GM10248 (cell line): ENCODE results near the gene MAP4K2.
A peak's percentile ranks its signal among the peaks of the same experiment; 100 is the strongest.

Experiments used
- CTCF ChIA-PET: fragments of 300-600 bp; sonication (Branson Sonifier 250); formaldehyde crosslinking; extraction: SDS; loops from one replicate; lab custom pipeline; 2021; ENCODE audit warnings: antibody characterized with exemption; lab: Yijun Ruan, JAX
- POLR2A ChIA-PET: fragments of 350-650 bp; sonication (Branson Sonifier 250); formaldehyde crosslinking; extraction: SDS; loops from one replicate; lab custom pipeline; 2020; ENCODE audit warnings: antibody characterized with exemption; lab: Yijun Ruan, JAX
- DNase-seq: peaks from one replicate; pipeline ENCODE4 v3.0.0; 2012; ENCODE audit errors: extremely low spot score
- CTCF ChIP-seq: IDR thresholded peaks from 2 replicates; pipeline ENCODE4 v1.5.1; 2012; ENCODE audit warnings: mild to moderate bottlenecking, low read depth; ENCODE audit errors: extremely low read depth, missing control alignments, control extremely low read depth

The MAP4K2 gene

GRCh38 chr11:64745521-64746328, 57.3 kb downstream of the MAP4K2 start:
- no peak for TF ChIP-seq CTCF
- ChIA-PET POLR2A (interaction anchor here (1.0 to 1.1 kb wide), 2 partner anchors 12 to 15 kb away, joined by 3 read pairs; no protein-coding TSS in a partner anchor), CTCF (interaction anchor here (1.6 to 5.2 kb wide), 2 partner anchors 26 to 56 kb away, joined by 7 to 50 read pairs; no protein-coding TSS in a partner anchor)
- DNase-seq: peak; percentile 80

GRCh38 chr11:64745189-64745520, 57.9 kb downstream of the MAP4K2 start:
- TF ChIP-seq CTCF: no peak
- CTCF ChIA-PET: interaction anchor here (1.0 to 5.2 kb wide), 4 partner anchors 10 to 55 kb away, joined by 3 to 50 read pairs (median 6); no protein-coding TSS in a partner anchor
- POLR2A ChIA-PET: interaction anchor here (1.0 to 1.1 kb wide), 2 partner anchors 13 to 16 kb away, joined by 3 read pairs; no protein-coding TSS in a partner anchor
- DNase-seq: peak; percentile 74

- peak; percentile 52 for DNase-seq
- TF ChIP-seq CTCF: no peak
- CTCF ChIA-PET: interaction anchor here (0.7 to 5.2 kb wide), 14 partner anchors 8 to 388 kb away, joined by 3 to 50 read pairs (median 4); no protein-coding TSS in a partner anchor
- POLR2A ChIA-PET: interaction anchor here (0.6 to 1.0 kb wide), 2 partner anchors 13 to 30 kb away, joined by 3 read pairs; no protein-coding TSS in a partner anchor
Observed at GRCh38 chr11:64744544-64745188, 58.3 kb downstream of the MAP4K2 start.

- POLR2A ChIA-PET: interaction anchor here (0.6 kb wide), 1 partner anchor 31 kb away, joined by 3 read pairs; no protein-coding TSS in a partner anchor
- CTCF ChIA-PET: interaction anchor here (0.7 to 5.2 kb wide), 19 partner anchors 8 to 412 kb away, joined by 3 to 50 read pairs (median 4); no protein-coding TSS in a partner anchor
- peak; percentile 76 for DNase-seq
- peak; percentile 94 for TF ChIP-seq CTCF
Observed at GRCh38 chr11:64743591-64744543, 59.1 kb downstream of the MAP4K2 start, which contains the start of gene RASGRP2. RASGRP2 (minus strand) TSS chr11:64744142; CDS start chr11:64742866, 1,276 bp downstream.

GRCh38 chr11:64742889-64743590, 60.0 kb downstream of the MAP4K2 start:
- TF ChIP-seq CTCF: peak; percentile 74
- DNase-seq: peak; percentile 92
- POLR2A ChIA-PET: no interaction called here
- CTCF ChIA-PET: interaction anchor here (1.0 to 5.2 kb wide), 21 partner anchors 9 to 411 kb away, joined by 3 to 50 read pairs (median 4); no protein-coding TSS in a partner anchor
